HG03060 (cell line): ENCODE data around the gene GLG1.
"Not testable (repeated sequence)": the region's sequence is repeated elsewhere in the genome, so short reads cannot be mapped to it uniquely, and the experiment has no call there.

ENCODE experiments used
- ATAC-seq: cut with Tn5 transposase; IDR thresholded peaks from one replicate; pipeline ENCODE4 v1.9.1; 2021; ENCODE audit warnings: low read depth, moderate number of reproducible peaks; ENCODE audit not compliant: unreplicated experiment

GLG1 gene

DNA sequence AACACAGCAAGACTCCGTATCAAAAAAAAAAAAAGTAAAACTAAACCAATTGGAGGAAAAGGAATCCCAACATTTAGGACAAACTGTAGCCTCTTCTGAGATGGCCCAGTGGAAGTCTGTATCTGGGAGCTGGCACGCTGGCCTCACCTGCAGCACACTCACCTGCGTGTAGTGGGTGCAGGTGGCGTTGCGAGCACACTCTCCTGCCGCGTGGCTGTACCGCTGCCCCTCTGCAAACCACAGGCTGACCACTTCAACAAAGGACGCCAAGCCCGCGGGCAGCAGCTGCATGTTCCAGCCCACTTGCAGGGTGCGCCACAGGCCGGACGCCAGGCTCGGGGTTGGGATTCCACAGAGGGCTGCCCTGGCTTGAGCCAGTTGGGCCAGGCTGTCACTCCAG is 189.0 kb downstream of the GLG1 start:
- not testable (repeated sequence) for ATAC-seq

DNA sequence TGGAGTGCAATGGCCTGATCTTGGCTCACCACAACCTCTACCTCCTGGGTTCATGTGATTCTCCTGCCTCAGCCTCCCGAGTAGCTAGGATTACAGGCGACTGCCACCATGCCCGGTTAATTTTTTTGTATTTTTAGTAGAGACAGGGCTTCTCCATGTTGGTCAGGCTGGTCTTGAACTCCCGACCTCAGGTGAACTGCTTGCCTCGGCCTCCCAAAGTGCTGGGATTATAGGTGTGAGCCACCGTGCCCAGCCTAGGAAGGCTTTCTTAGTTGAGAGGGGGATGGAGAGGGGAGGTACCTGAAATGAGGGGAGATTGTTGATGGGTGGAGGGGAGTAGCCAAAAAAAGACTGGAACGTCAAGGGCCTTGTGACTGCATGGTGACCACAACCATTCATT is 193.0 kb downstream of the GLG1 start:
- ATAC-seq: not testable (repeated sequence)

DNA sequence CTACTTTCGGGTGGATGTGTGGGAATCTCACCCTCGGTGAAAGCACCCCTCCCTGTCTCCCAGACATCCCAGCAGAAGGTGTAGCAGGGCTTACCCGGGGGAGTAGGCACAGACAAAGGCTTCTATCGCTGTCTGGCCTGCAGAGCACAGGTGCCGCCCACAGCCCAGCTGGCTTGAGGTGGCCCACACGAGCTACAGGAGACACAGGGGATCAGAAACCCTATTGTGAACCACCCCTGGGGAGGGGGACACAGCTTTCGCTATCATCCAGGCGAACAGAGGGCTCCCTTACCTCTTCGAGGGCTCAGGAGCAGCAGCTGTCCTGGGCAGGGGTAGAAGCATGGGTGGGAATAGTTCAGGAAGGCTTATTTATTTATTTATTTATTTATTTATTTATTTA is 193.4 kb downstream of the GLG1 start:
- ATAC-seq: not testable (repeated sequence)

DNA sequence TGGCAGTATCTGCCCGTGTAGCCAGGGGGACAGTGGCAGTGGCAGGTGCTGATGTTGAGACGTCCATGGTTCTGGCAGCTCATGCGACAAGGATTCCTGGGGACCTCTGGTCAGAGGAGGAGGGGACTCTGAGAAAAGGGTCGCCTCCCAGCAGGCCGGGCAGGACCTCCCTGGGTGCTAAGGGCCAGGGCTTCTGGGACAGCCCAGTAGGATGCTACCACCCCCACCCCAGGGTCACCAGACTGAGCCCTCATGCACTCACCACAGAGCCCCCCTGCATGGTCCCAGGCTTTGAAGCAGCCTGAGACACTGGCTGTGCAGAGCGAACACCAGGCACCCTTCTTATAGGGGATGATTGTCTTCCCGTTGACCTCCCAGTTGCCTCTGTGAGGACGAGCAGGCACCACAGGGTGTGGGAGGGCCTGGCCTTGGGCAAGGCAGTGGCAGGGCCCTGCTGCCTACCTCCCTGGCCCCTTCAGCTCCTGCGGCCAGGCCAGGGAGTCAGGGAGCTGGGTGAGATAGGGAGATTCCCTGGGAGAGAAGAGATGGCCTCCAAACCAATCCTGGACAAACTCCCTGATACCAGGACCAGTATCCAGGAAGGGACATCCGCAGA is 194.0 kb downstream of the GLG1 start:
- not testable (repeated sequence) for ATAC-seq

DNA sequence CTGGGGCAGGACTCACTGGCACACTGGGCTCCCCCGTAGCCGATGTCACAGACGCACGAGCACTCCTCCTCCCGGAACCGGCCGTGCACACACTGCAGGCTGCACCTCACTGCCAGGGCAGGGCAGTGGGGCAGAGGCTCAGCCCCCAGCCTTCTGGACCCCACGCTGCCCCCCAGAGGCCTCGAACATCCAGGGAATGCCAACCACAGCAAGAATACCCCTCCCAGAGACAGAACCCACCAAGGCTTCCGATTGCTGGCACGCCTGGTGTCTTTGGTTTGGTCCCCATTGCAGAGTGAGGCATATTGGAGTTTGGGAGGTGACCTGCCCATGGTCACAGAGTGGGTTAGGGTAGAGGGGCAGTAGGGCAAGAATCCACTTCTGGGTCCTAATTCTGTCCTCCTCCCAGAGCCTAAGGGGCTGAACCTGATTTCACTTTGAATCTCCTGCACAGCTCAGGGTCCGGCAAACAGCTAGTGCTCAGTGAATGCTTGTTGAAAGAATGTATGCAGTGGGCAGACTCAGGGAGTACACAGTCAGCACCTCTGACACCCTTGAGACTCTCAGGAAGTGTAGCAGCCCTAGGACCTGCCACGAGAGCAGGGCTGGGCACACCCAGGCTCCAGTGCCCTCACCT is 194.7 kb downstream of the GLG1 start:
- ATAC-seq: not testable (repeated sequence)

DNA sequence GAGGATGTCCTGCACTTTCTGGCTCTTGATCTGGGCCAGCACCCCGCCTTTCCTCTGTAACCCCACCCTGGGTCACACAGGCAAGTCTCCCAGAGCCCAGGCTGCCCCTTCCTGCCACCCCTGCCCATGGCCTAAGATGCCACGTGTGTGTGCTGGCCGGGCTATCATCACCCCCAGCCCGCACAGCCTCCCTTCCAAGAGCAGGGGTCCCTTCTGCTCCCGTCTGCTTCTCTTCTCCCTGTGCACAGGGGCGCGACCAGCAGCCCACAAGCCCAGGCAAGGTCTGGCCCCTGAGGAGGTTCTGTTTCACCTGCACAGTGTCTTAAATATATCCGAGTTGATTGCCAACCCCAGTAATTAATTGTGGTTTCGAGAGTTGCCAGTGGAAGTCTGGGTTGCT is 195.9 kb downstream of the GLG1 start:
- not testable (repeated sequence) for ATAC-seq

DNA sequence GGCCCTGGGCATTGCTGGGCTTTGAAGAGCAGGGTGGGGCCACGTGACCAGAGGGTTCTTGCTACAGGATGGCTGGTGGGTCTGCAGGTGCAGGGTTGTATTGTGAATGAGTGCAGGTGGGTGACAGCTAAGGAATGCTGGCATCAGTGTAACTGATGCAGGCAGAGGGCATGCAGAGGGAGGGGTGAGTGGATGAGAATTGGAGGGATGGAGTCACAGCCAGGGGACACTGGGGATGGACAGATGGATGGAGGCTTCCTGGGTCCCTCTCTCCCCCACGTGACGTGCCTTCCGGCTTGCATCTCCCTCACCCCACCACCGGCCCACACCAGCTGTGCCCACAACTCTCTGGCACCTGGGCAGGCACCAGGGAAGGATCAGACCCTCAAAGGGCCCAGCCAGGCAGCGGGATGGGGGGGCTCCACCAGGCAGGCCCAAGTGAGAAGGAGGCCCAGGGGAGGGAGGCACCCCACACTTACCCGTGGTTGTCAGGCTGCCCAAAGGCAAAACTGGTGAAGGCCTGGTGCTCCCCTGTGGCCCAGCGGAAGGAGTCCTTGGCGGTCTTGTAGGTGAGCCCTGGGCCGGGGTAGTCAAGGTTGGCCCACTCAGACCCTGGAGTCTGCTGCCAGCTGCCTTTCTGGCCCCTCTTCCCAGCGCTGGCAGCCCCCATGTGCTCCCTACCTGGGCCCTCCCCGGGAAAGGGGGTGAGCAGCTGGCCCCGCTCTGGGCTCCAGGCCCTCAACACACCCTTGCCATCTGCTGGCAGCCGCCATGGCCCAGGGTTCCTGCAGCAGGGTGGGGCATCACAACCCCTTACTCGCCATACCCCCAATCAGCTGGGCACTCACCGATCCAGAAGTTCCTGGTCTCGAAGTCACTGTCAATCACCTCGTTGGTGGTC is 196.6 kb downstream of the GLG1 start:
- not testable (repeated sequence) for ATAC-seq

DNA sequence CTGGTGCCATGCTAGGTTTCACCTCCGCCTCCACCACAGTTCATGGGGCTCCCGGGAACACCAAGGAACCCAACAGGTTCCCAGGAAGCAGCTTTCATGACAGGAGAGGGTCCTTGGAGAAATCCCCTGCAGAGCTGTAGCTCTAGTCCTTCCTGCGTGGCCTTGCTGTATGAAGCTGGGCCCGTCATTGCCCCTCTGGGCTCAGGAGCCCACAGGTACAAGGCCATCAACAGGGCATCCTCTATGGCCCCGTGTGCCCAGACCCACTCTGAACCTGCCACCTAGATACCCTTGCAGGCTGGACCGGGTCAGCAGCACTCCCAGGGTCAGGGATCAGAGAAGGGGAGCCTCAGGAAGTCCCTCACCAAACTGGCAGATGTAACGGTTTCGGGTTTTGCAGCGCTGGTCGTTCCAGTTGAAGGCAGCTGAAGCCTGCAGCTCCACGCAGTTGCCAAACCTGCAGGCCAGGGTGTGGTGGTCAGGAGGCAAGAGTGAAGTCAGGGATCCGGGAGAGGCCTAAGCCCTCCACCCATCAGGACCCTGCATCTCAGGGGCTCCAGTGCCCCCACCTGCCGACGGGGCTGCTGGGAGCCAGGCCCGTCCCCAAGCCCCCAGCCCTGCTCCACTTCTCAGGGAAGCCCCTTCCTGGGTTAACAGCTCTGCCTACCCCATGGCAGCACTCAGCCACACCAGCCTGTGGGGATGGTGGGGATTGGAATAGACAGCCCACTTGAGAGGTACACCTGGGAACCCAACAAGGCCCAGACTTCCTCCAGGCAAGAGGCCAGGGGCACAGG is 197.5 kb downstream of the GLG1 start:
- ATAC-seq: not testable (repeated sequence)

DNA sequence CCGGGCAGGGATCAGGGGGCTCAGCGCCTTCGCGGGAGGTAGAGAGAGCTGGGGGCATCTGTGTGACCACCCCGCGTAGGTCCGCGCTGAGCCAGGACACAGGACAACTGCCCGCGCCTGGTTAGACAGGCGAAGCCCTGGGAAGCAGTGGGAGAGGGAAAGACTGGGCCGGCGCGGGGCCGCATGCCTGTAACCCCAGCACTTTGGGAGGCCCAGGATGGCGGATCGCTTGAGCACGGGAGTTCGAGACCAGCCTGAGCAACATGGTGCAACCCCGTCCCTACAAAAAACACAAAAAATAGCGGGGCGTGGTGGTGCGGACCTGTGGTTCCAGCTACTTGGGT is 199.6 kb downstream of the GLG1 start:
- not testable (repeated sequence) for ATAC-seq

DNA sequence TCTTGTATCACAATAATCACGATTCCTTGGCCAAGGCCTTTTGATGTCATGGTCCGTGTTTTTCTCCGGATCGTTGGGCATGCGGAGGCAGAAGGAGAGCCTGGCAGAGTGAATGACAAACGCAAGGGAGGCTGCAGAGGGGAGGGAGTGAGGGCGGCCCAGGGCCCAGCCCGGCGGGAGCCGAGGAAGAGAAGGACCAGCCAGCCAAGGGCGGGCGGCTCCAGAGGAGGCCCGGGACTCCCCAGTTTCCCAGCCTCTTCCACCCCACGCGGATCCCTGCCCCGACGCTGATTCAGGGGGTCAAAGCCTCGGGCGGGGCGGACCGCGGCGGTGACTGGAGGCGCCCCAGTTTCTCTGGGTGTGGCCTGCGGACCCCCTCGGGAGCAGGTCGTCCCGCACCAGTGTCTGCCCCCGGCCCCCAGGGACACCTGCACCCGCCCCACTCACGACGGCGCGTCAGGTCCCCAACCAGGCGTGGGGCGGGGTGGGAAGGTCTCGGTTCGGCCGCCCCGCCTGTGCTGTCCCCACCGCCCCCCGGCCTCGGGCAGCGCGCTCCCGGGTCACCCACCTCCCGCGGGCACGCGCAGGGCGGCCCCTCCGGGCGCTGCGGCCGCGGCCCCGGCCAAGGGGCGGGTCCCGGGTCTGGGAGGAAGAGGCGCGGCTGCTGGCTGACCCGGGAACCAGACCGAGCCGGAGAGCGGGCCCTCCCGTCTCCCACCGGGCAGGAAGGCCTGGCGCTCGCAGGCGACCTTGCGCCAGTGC is 200.1 kb downstream of the GLG1 start:
- ATAC-seq: not testable (repeated sequence)

DNA sequence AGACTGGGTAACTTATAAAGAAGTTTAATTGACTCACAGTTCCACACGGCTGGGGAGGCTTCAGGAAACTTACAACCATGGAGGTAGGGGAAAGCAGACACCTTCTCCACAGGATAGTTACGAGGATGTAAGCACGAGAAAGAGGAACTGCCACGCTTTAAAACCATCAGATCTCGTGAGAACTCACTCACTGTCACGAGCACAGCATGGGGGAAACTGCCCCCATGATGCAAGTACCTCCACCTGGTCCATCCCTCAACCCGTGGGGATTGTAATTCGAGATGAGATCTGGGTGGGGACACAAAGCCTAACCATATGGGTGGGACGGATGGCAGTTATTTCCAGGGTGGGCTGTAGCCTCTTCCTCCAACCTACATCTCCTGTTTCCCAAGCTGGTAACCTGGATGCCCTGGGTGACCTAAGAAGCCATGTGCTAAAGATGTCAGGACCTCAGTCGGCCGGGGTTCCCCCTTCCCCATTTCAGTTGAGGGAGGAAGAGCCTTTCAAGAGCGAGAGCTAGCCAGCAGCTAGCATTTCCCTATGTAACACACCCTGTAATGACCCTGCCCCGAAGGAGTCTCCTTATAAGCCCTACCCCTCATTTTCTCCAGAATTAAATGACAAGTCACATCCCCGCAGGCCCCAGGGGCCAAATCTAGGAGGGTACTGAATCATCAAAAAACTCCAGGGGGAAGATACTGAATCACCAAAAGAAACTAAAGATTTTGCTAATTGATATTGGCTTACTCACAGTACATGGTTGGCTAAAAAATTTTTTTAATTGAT is 202.6 kb downstream of the GLG1 start:
- ATAC-seq: not testable (repeated sequence)

DNA sequence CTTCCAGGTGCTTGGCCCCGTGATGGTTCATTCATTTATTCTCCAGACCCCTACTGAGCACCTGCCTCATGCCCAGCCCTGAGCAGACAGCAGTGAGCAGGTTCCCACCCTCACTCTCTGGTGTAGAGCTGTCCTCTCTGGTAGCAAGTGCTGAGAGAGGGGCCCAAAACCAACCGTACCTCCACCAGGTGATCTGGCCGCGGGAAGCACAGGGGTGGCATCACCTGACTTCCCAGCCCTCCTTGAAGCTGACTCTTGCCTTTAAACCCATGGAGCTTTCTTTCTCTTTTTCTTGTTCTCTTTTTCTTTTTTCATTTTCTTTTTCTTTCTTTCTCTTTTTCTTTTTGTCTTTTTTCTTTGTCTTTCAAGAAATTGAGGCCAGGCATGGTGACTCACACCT is 206.7 kb downstream of the GLG1 start:
- not testable (repeated sequence) for ATAC-seq

DNA sequence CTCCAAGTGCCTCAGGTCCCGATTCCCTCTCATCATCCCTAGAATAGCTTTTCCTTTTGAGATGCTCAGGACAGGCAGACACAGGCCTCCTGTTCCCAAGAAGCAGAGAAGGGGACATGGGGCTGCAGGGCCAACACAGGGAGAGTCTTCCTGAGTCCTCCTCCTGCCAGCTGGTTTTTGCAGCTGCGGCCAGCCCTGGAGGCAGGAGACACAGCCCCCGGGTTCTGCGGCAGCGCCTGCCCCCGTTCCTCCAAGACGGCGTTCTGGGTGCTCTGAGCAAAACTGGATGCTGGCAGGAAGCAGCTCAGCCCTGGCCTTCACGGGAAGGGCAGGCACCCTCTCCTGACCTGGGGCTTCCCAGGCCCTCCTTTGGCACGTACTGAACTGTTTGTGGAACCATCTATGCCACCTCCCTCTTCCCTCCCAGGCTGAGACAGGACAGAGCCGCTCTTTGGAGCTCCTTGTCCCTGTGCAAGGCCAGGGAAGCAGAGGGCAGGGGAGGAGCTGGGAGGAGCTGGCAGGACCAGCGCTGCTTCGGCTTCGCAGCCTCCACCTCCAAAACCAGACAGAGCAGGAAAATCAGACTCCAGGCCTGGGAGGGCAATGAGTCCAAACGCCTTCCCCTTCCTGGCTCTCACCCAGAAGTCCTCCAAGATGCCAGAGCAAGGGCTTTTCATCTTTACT is 208.6 kb downstream of the GLG1 start:
- ATAC-seq: not testable (repeated sequence)
